NCI-H2107 treated with DMSO at 0.1 percent for 48 hours (cell line): ENCODE results near the gene SLC4A8.
"Not testable (repeated sequence)": the region's sequence is repeated elsewhere in the genome, so short reads cannot be mapped to it uniquely, and the experiment has no call there.

Source experiments
- DNase-seq: peaks from one replicate; lab custom pipeline; 2025; ENCODE audit not compliant: unreplicated experiment; lab: John Stamatoyannopoulos, UW

Gene SLC4A8

GRCh38 chr12:51470116-51470515 is 45.5 kb downstream of the SLC4A8 start:
- DNase-seq = no peak

- no peak for DNase-seq
Measured at GRCh38 chr12:51471111-51471864, 46.7 kb downstream of the SLC4A8 start.

- DNase-seq = no peak
Measured at GRCh38 chr12:51472984-51473383, 48.4 kb downstream of the SLC4A8 start.

GRCh38 chr12:51473947-51474346 is 49.3 kb downstream of the SLC4A8 start:
- DNase-seq = no peak

GRCh38 chr12:51475543-51475942 is 50.9 kb downstream of the SLC4A8 start:
- no peak for DNase-seq

- no peak for DNase-seq
Measured at GRCh38 chr12:51480978-51481377, 56.3 kb downstream of the SLC4A8 start.

- DNase-seq = no peak
Measured at GRCh38 chr12:51482929-51483697, 58.5 kb downstream of the SLC4A8 start.

- DNase-seq = no peak
Measured at GRCh38 chr12:51484119-51484518, 59.5 kb downstream of the SLC4A8 start.

- no peak for DNase-seq
Measured at GRCh38 chr12:51488281-51488680, 63.6 kb downstream of the SLC4A8 start.

GRCh38 chr12:51493281-51493680 is 68.7 kb downstream of the SLC4A8 start:
- DNase-seq = no peak

- no peak for DNase-seq
Measured at GRCh38 chr12:51496895-51497294, 72.3 kb downstream of the SLC4A8 start.

- DNase-seq = no peak
Measured at GRCh38 chr12:51504851-51505250, 80.2 kb downstream of the SLC4A8 start.

GRCh38 chr12:51505360-51506105 is 80.9 kb downstream of the SLC4A8 start:
- no peak for DNase-seq

- DNase-seq = no peak
Measured at GRCh38 chr12:51507178-51507577, 82.5 kb downstream of the SLC4A8 start.

GRCh38 chr12:51508285-51508684 is 83.7 kb downstream of the SLC4A8 start:
- no peak for DNase-seq

GRCh38 chr12:51511546-51512260 is 87.1 kb downstream of the SLC4A8 start:
- DNase-seq = no peak

GRCh38 chr12:51512438-51512837 is 87.8 kb downstream of the SLC4A8 start:
- DNase-seq = no peak

GRCh38 chr12:51515037-51515436 is 90.4 kb downstream of the SLC4A8 start:
- not testable (repeated sequence) for DNase-seq

GRCh38 chr12:51517316-51517715 is 92.7 kb downstream of the SLC4A8 start:
- DNase-seq = no peak

- DNase-seq = no peak
Measured at GRCh38 chr12:51517800-51518199, 93.2 kb downstream of the SLC4A8 start.

- no peak for DNase-seq
Measured at GRCh38 chr12:51519755-51520154, 95.1 kb downstream of the SLC4A8 start.
